ENCODE data around the gene ABCA7. TPM values are rescaled to one million over a fixed set of nuclear protein-coding genes. Genes with fewer than 3 reads are reported as not detected.

The ABCA7 gene
- total and polyA plus RNA-seq, 2 of the 13 experiments (the other 11 are each of a cell fraction or from before 2014, with no cell fraction given): 4.4 to 32.4 TPM

GRCh38 chr19:1094978-1095701 lies 55.2 kb downstream of the ABCA7 start, which contains the start of gene POLR2E (continued):
- TF ChIP-seq MLX (CRISPR knock-in tag; IDR thresholded peaks at IDR 0.05): no peak
- TF ChIP-seq HIVEP1 (CRISPR knock-in tag; IDR thresholded peaks at IDR 0.05): no peak
- 0 out of 2 replicates have a peak, but pooled peaks have one; percentile 8 for TF ChIP-seq ZBTB39 (CRISPR knock-in tag; IDR thresholded peaks at IDR 0.05)
- no peak for TF ChIP-seq ZFAT (CRISPR knock-in tag; conservative IDR thresholded peaks at IDR 0.05)
- TF ChIP-seq ZNF841 (CRISPR knock-in tag; IDR thresholded peaks at IDR 0.05; ENCODE audit: borderline replicate concordance): no peak
- TF ChIP-seq STAG1 (CRISPR knock-in tag; IDR thresholded peaks at IDR 0.05): no peak
- TF ChIP-seq ZNF235 (CRISPR knock-in tag; IDR thresholded peaks at IDR 0.05; ENCODE audit: borderline replicate concordance): no peak
- TF ChIP-seq TCF7L2 (IDR thresholded peaks at IDR 0.05; ENCODE audit: low read depth, low read length): no peak
- TF ChIP-seq ZNF318 (CRISPR knock-in tag; IDR thresholded peaks at IDR 0.05): no peak
- no peak for TF ChIP-seq WIZ (CRISPR knock-in tag; IDR thresholded peaks at IDR 0.05)
- no peak for TF ChIP-seq HBP1 (CRISPR knock-in tag; IDR thresholded peaks at IDR 0.05; ENCODE audit: low read depth)
- TF ChIP-seq CTCF (CRISPR knock-in tag; IDR thresholded peaks at IDR 0.05): no peak
- TF ChIP-seq ZNF550 (CRISPR knock-in tag; IDR thresholded peaks at IDR 0.05; ENCODE audit: borderline replicate concordance): no peak
- TF ChIP-seq SMAD3 (CRISPR knock-in tag; IDR thresholded peaks at IDR 0.05): 0 out of 2 replicates have a peak, but pooled peaks have one; percentile 61
- no peak for TF ChIP-seq RAD51 (IDR thresholded peaks at IDR 0.05; ENCODE audit: borderline replicate concordance)

Data from HepG2 (cell line).